BJ (cell line): ENCODE data around the gene CDSN. TPM values are rescaled to one million over a fixed set of nuclear protein-coding genes. Genes with fewer than 3 reads are reported as not detected.

Source experiments
- CTCF ChIA-PET: fragments of 350-600 bp; formaldehyde crosslinking; extraction: SDS; loops from one replicate; lab custom pipeline; 2021; ENCODE audit warnings: antibody characterized with exemption, inconsistent platforms; lab: Yijun Ruan, JAX
- POLR2A ChIA-PET: fragments of 300-600 bp; sonication (Branson Sonifier 250); formaldehyde crosslinking; extraction: SDS; loops from one replicate; lab custom pipeline; 2021; ENCODE audit warnings: antibody characterized with exemption; lab: Charles Lee
- DNase-seq: peaks from one replicate; pipeline ENCODE4 v3.0.0-alpha.2; 2011; ENCODE audit warnings: low read depth
- H3K27me3 ChIP-seq: 2 replicates; pipeline ENCODE4 v1.6.0; 2011; ENCODE audit warnings: low read length; ENCODE audit not compliant: control insufficient read depth, insufficient read depth
- H3K36me3 ChIP-seq: 2 replicates; pipeline ENCODE4 v1.5.1; 2011; ENCODE audit warnings: low read length; ENCODE audit not compliant: control insufficient read depth, insufficient read depth
- H3K4me3 ChIP-seq: 2 replicates; pipeline ENCODE4 v1.5.1; 2011; ENCODE audit warnings: low read depth, mild to moderate bottlenecking, control low read depth, low read length
- polyA plus RNA-seq: library from polyadenylated mRNA; depleted of rRNA; stranded (reverse); fragments of >200 nt; gene quantifications from 2 replicates; pipeline ENCODE4 v1.2.3, GENCODE V29; 2011
- TF ChIP-seq, protein P1 (sequence below): IDR thresholded peaks from 2 replicates; pipeline ENCODE4 v1.5.1; 2011; ENCODE audit warnings: low read depth, mild to moderate bottlenecking, control low read depth, inconsistent platforms, low read length, moderate library complexity; ENCODE audit not compliant: insufficient read depth

The CDSN gene
- polyA plus RNA-seq, 1 experiment = not detected

DNA sequence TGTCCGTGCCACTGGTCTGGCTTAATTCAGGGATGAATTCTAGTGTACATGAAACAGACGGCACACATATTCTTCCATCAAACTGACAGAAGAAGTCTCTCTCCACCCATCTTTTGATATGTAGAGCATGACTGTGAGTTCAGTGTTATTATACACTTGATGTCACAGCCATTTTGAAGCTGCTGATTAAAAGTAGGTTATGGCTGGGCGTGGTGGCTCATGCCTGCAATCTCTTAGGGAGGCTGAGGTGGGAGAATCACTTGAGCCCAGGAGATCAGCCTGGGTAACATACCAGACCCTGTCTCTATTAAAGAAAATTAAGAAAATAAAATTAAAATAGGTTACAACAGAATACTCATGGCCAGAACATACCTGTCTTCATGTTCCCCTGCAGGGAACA, 28.6 kb downstream of the CDSN start:
- TF ChIP-seq, protein P1, sequence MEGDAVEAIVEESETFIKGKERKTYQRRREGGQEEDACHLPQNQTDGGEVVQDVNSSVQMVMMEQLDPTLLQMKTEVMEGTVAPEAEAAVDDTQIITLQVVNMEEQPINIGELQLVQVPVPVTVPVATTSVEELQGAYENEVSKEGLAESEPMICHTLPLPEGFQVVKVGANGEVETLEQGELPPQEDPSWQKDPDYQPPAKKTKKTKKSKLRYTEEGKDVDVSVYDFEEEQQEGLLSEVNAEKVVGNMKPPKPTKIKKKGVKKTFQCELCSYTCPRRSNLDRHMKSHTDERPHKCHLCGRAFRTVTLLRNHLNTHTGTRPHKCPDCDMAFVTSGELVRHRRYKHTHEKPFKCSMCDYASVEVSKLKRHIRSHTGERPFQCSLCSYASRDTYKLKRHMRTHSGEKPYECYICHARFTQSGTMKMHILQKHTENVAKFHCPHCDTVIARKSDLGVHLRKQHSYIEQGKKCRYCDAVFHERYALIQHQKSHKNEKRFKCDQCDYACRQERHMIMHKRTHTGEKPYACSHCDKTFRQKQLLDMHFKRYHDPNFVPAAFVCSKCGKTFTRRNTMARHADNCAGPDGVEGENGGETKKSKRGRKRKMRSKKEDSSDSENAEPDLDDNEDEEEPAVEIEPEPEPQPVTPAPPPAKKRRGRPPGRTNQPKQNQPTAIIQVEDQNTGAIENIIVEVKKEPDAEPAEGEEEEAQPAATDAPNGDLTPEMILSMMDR = no peak
- Histone ChIP-seq H3K27me3 (no peaks in the 10 kb centered on the region; the same call in 1 of the 2 replicates), H3K36me3 (no peaks in the 10 kb centered on the region), H3K4me3 (no peak overlapping the region)
- ChIA-PET CTCF (interaction anchor here (1.2 to 2.2 kb wide), 5 partner anchors 8 to 370 kb away, joined by 3 to 9 read pairs (median 4); no protein-coding TSS in a partner anchor), POLR2A (no interaction called here)
- no peak for DNase-seq

DNA sequence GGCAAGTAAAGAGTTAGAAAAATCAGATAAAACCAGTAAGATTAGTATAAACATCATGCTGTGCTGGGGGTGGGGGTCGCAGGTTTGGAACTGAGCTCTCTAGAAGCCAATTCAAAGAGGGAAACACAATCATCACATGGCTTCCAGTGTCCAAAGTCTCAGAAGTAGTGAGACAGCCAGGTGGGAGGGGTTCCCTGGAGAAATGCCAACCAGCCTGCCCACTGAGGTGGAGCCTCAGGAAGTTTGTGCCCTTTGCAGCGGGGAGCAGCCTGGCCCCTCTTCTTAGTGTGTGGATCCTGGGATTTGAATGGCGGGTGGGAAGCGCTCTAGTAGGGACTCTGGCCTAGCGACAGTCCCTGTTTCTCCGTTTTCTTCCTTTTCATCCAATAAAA, 29.3 kb downstream of the CDSN start:
- Histone ChIP-seq H3K27me3 (no peaks in the 10 kb centered on the region; the same call in 1 of the 2 replicates), H3K4me3 (no peak overlapping the region), H3K36me3 (no peaks in the 10 kb centered on the region)
- ChIA-PET CTCF (interaction anchor here (0.6 to 2.2 kb wide), 7 partner anchors 9 to 369 kb away, joined by 3 to 9 read pairs (median 4); no protein-coding TSS in a partner anchor), POLR2A (no interaction called here)
- DNase-seq = no peak
- TF ChIP-seq, protein P1 = no peak

DNA sequence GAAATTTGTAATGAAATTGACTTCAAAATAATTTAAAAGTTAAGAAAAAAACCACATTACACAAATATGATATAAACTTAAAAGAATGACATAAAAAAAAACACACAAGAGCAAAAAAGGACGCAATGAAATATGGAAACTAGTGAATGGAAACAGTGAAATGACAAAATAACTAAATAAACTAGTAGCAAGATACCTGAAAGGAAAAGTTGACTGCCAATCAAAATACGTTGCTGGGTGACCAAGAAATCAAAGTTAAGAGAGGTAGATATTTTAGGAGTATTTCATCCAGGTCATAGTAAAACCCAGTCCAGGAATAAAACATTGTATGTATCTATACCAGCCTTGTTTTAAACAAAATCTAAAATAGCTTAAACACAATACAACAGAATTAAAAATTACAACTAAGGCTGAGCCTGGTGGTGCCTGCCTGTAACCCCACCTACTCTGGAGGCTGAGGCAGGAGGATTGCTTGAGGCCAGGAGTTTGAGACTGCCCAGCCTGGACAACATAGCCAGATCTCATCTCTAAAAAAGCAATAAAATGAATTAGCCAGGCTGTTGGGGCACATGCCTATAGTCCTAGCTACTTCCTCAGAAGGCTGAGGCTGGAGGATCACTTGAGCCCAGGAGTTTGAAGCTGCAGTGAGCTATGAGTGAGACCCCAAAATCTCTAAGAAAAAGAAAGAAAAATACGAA, 29.8 kb downstream of the CDSN start:
- POLR2A ChIA-PET = no interaction called here
- no peaks in the 10 kb centered on the region for H3K36me3 ChIP-seq

DNA sequence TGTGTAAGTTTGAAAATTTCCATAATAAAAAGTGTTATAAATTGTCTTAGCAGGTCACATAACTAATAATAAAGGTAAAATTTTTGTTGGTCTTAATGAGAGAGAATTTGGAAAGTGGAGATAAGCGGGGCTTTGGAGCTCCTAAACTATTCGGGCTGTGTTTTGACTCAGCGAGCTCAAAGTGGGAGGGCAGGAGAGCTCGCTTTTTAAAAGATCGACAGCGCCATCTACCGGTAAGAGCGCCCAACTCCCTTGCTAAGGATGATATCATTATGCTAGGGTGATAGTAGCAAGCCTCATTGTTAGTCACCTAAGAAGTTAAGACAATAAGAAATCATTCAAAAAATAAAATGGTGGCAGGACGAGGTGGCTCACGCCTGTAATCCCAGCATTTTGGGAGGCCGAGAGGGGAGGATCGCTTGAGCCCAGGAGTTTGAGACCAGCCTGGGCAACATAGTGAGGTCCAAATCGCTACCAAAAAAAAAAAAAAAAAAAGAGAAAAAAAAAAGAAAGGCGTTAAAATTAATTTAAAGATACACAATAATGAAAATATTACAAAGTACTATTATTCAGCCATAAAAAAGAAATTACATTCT, 32.7 kb downstream of the CDSN start:
- no peaks in the 10 kb centered on the region; the same call in 1 of the 2 replicates for H3K27me3 ChIP-seq
- TF ChIP-seq, protein P1 = peak; percentile 69
- DNase-seq = no peak
- ChIA-PET POLR2A (interaction anchor here (0.6 kb wide), 2 partner anchors 256 to 473 kb away, joined by 3 to 5 read pairs; no protein-coding TSS in a partner anchor), CTCF (interaction anchor here (0.6 to 5.6 kb wide), 49 partner anchors 8 to 548 kb away, joined by 3 to 78 read pairs (median 4); partner anchors contain the start of genes MUC22, PSORS1C1 and VARS2)
- H3K4me3 ChIP-seq = no peak overlapping the region
- H3K36me3 ChIP-seq = no peaks in the 10 kb centered on the region

More for the DNA sequence above, 29.8 kb downstream of the CDSN start:
- CTCF ChIA-PET = interaction anchor here (0.6 to 2.2 kb wide), 7 partner anchors 10 to 176 kb away, joined by 3 to 9 read pairs (median 4); no protein-coding TSS in a partner anchor
- TF ChIP-seq, protein P1 = no peak
- Histone ChIP-seq H3K27me3 (no peaks in the 10 kb centered on the region; the same call in 1 of the 2 replicates), H3K4me3 (no peak overlapping the region)
- no peak for DNase-seq
